IMR-90 (cell line): Measurements from ENCODE around the gene DYRK1A. TPM values are rescaled to one million over a fixed set of nuclear protein-coding genes. Genes with fewer than 3 reads are reported as not detected.
A peak's percentile ranks its signal among the peaks of the same experiment; 100 is the strongest.

Source experiments
- ATAC-seq: fragments of 200-7000 bp; cut with Tn5 transposase; 2 replicates; pipeline ENCODE4 v1.9.1; 2020; ENCODE audit warnings: low read depth, mild to moderate bottlenecking, moderate library complexity
- BruUV-seq: library from RNA; stranded (reverse); fragments of 400-500 nt; replicated peaks from 2 replicates; lab custom pipeline; 2021; lab: Mats Ljungman, UMichigan
- CTCF ChIA-PET: fragments of 300-600 bp; formaldehyde crosslinking; extraction: SDS; loops from one replicate; lab custom pipeline; 2021; ENCODE audit warnings: antibody characterized with exemption; lab: Yijun Ruan, JAX
- POLR2A ChIA-PET: fragments of 300-600 bp; sonication (Branson Sonifier 250); formaldehyde crosslinking; loops from one replicate; lab custom pipeline; 2022; ENCODE audit warnings: antibody characterized with exemption; ENCODE audit not compliant: unreplicated experiment; lab: Charles Lee
- DNase-seq: peaks from one replicate; pipeline ENCODE4 v3.0.0; 2013
- H2AFZ ChIP-seq: replicated peaks from 2 replicates; pipeline ENCODE3; 2013; ENCODE audit warnings: low read length, mild to moderate bottlenecking; ENCODE audit not compliant: poor library complexity
- H2AK5ac ChIP-seq: 2 replicates; pipeline ENCODE4 v1.6.1; 2013; ENCODE audit warnings: low read depth, low read length, inconsistent platforms
- H2AK9ac ChIP-seq: replicated peaks from 2 replicates; pipeline ENCODE3; 2013; ENCODE audit warnings: mild to moderate bottlenecking, low read depth, low read length, moderate library complexity; ENCODE audit not compliant: poor library complexity
- H2BK120ac ChIP-seq: 2 replicates; pipeline ENCODE4 v1.6.1; 2013; ENCODE audit warnings: low read depth, low read length, inconsistent platforms
- H2BK15ac ChIP-seq: 3 replicates; pipeline ENCODE4 v1.6.1; 2013; ENCODE audit warnings: low read depth, low read length, inconsistent platforms
- H2BK20ac ChIP-seq: 2 replicates; pipeline ENCODE4 v1.6.1; 2013; ENCODE audit warnings: low read depth, mild to moderate bottlenecking, inconsistent platforms, low read length, moderate library complexity
- H2BK5ac ChIP-seq: 2 replicates; pipeline ENCODE4 v1.6.1; 2013; ENCODE audit warnings: mild to moderate bottlenecking, low read depth, low read length, inconsistent platforms; ENCODE audit not compliant: poor library complexity, severe bottlenecking
- H3K14ac ChIP-seq: replicated peaks from 2 replicates; pipeline ENCODE4 v1.6.1; 2013; ENCODE audit warnings: low read depth, low read length, inconsistent platforms
- H3K18ac ChIP-seq: 2 replicates; pipeline ENCODE4 v1.6.1; 2013; ENCODE audit warnings: low read depth, low read length, control low read depth
- H3K23ac ChIP-seq: 2 replicates; pipeline ENCODE4 v1.6.1; 2013; ENCODE audit warnings: low read depth, low read length, inconsistent platforms
- H3K27ac ChIP-seq: 2 replicates; pipeline ENCODE4 v1.5.1; 2013; ENCODE audit warnings: mild to moderate bottlenecking, control low read depth, low read length; ENCODE audit not compliant: insufficient read depth
- H3K27me3 ChIP-seq: 2 replicates; pipeline ENCODE4 v1.6.1; 2013; ENCODE audit warnings: low read length; ENCODE audit not compliant: control insufficient read depth, insufficient read depth
- H3K36me3 ChIP-seq: 2 replicates; pipeline ENCODE4 v1.6.1; 2013; ENCODE audit warnings: low read length, mixed read lengths; ENCODE audit not compliant: control insufficient read depth, insufficient read depth
- H3K4ac ChIP-seq: 2 replicates; pipeline ENCODE4 v1.6.1; 2013; ENCODE audit warnings: low read depth, low read length, inconsistent platforms
- H3K4me1 ChIP-seq: 2 replicates; pipeline ENCODE4 v1.6.1; 2013; ENCODE audit warnings: low read length, mixed read lengths; ENCODE audit not compliant: control insufficient read depth, insufficient read depth
- H3K4me2 ChIP-seq: 2 replicates; pipeline ENCODE4 v1.6.1; 2013; ENCODE audit warnings: low read depth, mild to moderate bottlenecking, control low read depth, low read length, moderate library complexity
- H3K4me3 ChIP-seq: 2 replicates; pipeline ENCODE4 v1.5.1; 2013; ENCODE audit warnings: low read depth, mild to moderate bottlenecking, control low read depth, low read length, moderate library complexity; ENCODE audit not compliant: insufficient read depth
- H3K56ac ChIP-seq: 2 replicates; pipeline ENCODE4 v1.6.1; 2013; ENCODE audit warnings: low read length, inconsistent platforms; ENCODE audit not compliant: insufficient read depth; ENCODE audit errors: extremely low read depth
- H3K79me1 ChIP-seq, 2 experiments: 2 replicates each; pipeline ENCODE4 v1.6.1; 2013; ENCODE audit warnings: low read length in 2 of 2, inconsistent platforms in 1 of 2, low read depth in 1 of 2
- H3K9ac ChIP-seq: 2 replicates; pipeline ENCODE4 v1.6.1; 2013; ENCODE audit warnings: low read depth, low read length, control low read depth
- H3K9me1 ChIP-seq: 2 replicates; pipeline ENCODE4 v1.6.1; 2013; ENCODE audit warnings: low read length, inconsistent platforms; ENCODE audit not compliant: insufficient read depth
- H3K9me3 ChIP-seq: 2 replicates; pipeline ENCODE4 v1.6.1; 2013; ENCODE audit warnings: low read length; ENCODE audit not compliant: control insufficient read depth, insufficient read depth
- H4K20me1 ChIP-seq: 2 replicates; pipeline ENCODE4 v1.6.1; 2013; ENCODE audit warnings: low read length, inconsistent platforms; ENCODE audit not compliant: insufficient read depth
- H4K5ac ChIP-seq: 2 replicates; pipeline ENCODE4 v1.6.1; 2013; ENCODE audit warnings: mild to moderate bottlenecking, low read depth, low read length, control low read depth
- H4K8ac ChIP-seq, 2 experiments: 2 replicates each; pipeline ENCODE4 v1.6.1; 2013; ENCODE audit warnings: low read depth in 2 of 2, low read length in 2 of 2, control low read depth in 1 of 2, inconsistent platforms in 1 of 2
- H4K91ac ChIP-seq: 2 replicates; pipeline ENCODE4 v1.6.1; 2013; ENCODE audit warnings: low read depth, low read length, inconsistent platforms; ENCODE audit not compliant: insufficient read depth
- MAZ ChIP-seq: IDR thresholded peaks from 2 replicates; pipeline ENCODE4 v1.6.1; 2012; ENCODE audit warnings: low read depth, mild to moderate bottlenecking, low read length, improper control_type of control experiment, moderate library complexity, borderline replicate concordance
- POLR2A ChIP-seq: IDR thresholded peaks from 2 replicates; pipeline ENCODE4 v1.6.1; 2012; ENCODE audit warnings: mild to moderate bottlenecking, low read depth, low read length
- RAD21 ChIP-seq: IDR thresholded peaks from 2 replicates; pipeline ENCODE4 v1.6.1; 2012; ENCODE audit warnings: low read length, improper control_type of control experiment
- SMC3 ChIP-seq: fragments of 150-350 bp; IDR thresholded peaks from 2 replicates; pipeline ENCODE4 v1.6.1; 2016; ENCODE audit warnings: low read depth, mild to moderate bottlenecking, antibody characterized with exemption, low read length, moderate library complexity
- WGBS, 2 experiments: methylation state at CpG; one replicate each; pipeline versions ENCODE4 v1.1.5 to v1.1.7; 2013; ENCODE audit warnings: missing lambda C conversion rate in 2 of 2; ENCODE audit not compliant: insufficient read length in 1 of 2; ENCODE audit errors: extremely low coverage in 2 of 2; 5-methylcytosine and 5-hydroxymethylcytosine counted together
- dilution Hi-C: fragments of 300-500 bp; cut with HindIII; formaldehyde crosslinking; loops from one replicate; pipeline ENCODE4 v1.14.3; 2018; ENCODE audit warnings: low sequenced_read_pairs; ENCODE audit not compliant: unreplicated experiment
- in situ Hi-C: fragments of 300-500 bp; cut with MboI; formaldehyde crosslinking; loops from 3 replicates; pipeline ENCODE4 v1.14.3; 2019; ENCODE audit warnings: low sequenced_read_pairs, inconsistent platforms, mixed read lengths
- intact Hi-C: fragments of 100-400 bp; cut with micrococcal nuclease; formaldehyde crosslinking; loops from 2 replicates; pipeline ENCODE4 v1.10.0; 2022
- polyA plus RNA-seq, 3 experiments: library from polyadenylated mRNA; depleted of rRNA; stranded (reverse); fragments of >200 nt; gene quantifications; 2 replicates each; pipeline ENCODE4 v1.2.3, GENCODE V29; 2012; ENCODE audit warnings: low replicate concordance in 1 of 3
- total RNA-seq: library from RNA; depleted of rRNA; stranded (reverse); fragments of >200 nt; gene quantifications from 2 replicates; pipeline ENCODE4 v1.2.3, GENCODE V29; 2012

Gene DYRK1A
- total and polyA plus RNA-seq, 2 of the 4 experiments (the other 2 are of a cell fraction): 18.6 to 50.5 TPM

DNA sequence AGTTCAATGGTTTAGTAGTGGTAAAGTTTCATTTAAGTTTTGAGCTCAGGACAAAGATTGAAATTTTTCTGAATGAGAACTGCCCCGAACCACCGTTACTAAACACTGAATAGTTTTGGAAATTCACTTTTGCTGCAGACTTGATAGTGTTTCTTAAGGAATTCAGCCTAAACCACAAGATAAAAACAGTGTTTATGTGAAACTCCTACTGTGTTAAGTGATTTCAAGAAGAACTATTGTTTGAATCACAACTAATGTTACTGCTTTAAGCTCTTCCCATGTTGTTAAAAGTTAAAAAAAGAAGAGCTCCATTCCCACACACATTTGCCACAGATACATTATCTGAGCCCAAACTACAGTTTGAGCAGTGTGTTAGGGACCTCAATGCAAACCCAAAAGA, 159.2 kb downstream of the DYRK1A start:
- H4K5ac ChIP-seq: no peak overlapping the region
- no peak overlapping the region for H4K8ac ChIP-seq
- no peak overlapping the region for H2AK5ac ChIP-seq
- H3K27me3 ChIP-seq: peaks cover 4% of the 10 kb centered on the region; the same call in 1 of the 2 replicates
- ATAC-seq (peak; percentile 61; the same call in 1 of the 2 replicates), DNase-seq (peak; percentile 55)
- no peak overlapping the region for H3K4ac ChIP-seq
- H3K9me1 ChIP-seq: 0 out of 2 replicates have a peak, but pooled peaks cover 3% of the 10 kb centered on the region
- no peak overlapping the region for H3K27ac ChIP-seq
- in situ Hi-C loops (no loop called here), dilution Hi-C loops (no loop called here), intact Hi-C loops (no loop called here)
- H3K79me1 ChIP-seq: no peaks in the 10 kb centered on the region
- H3K18ac ChIP-seq: no peak overlapping the region
- H4K91ac ChIP-seq: no peak overlapping the region
- H2BK5ac ChIP-seq: no peak overlapping the region
- WGBS, 2 experiments: no CpG with 5 or more reads among the region's 2 CpGs
- ChIA-PET CTCF (interaction anchor here (0.7 kb wide), 1 partner anchor 1140 kb away, joined by 3 read pairs; no protein-coding TSS in a partner anchor), POLR2A (no interaction called here)
- no peak overlapping the region for H3K4me2 ChIP-seq
- no TSS peak for BruUV-seq
- no peak overlapping the region for H3K4me3 ChIP-seq
- H2BK15ac ChIP-seq: no peak overlapping the region
- no peak overlapping the region for H2AK9ac ChIP-seq
- no peaks in the 10 kb centered on the region for H3K36me3 ChIP-seq
- no peaks in the 10 kb centered on the region for H4K20me1 ChIP-seq
- H3K14ac ChIP-seq: no peak overlapping the region
- H3K4me1 ChIP-seq: 0 out of 2 replicates have a peak, but pooled peaks cover 2% of the 10 kb centered on the region
- no peak overlapping the region for H2AFZ ChIP-seq
- TF ChIP-seq POLR2A (no peak), SMC3 (no peak), MAZ (no peak), RAD21 (no peak)
- H2BK20ac ChIP-seq: no peak overlapping the region
- H3K9ac ChIP-seq: no peak overlapping the region
- H3K23ac ChIP-seq: no peak overlapping the region
- H3K56ac ChIP-seq: no peak overlapping the region
- H2BK120ac ChIP-seq: no peak overlapping the region
- H3K9me3 ChIP-seq: no peaks in the 10 kb centered on the region
